ENCODE data around the gene B3GALT6. TPM values are rescaled to one million over a fixed set of nuclear protein-coding genes. Genes with fewer than 3 reads are reported as not detected.

Gene B3GALT6
- total RNA-seq, 1 donor, result 5.9 TPM

DNA sequence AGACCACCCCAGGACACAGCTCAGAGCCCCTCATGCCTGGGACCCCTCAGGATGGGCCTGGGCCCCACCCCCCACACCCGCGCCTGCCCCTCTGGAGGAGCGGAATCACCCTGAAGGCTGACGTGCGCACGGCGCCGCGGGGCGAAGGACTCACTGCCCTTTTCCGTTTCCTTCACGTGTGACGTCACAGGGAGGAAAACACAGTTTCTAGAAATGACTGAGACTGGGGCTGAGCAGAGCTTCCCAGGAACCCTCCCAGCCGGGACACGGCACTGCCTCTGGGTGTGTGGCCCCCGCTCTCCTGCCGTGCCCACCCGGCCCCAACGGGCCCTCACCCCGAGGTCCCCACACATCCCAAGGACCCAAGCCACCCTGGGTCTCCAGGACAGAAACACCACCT lies 12.7 kb upstream of the B3GALT6 start:
- H3K4me3 ChIP-seq (ENCODE audit: low read length), result no peak overlapping the region
- H3K27me3 ChIP-seq (ENCODE audit: insufficient read depth, low read length), result no peaks in the 10 kb centered on the region
- H3K9me3 ChIP-seq (ENCODE audit: low read depth, low read length), result no peaks in the 10 kb centered on the region
- peaks cover 38% of the 10 kb centered on the region for H3K4me1 ChIP-seq (ENCODE audit: insufficient read depth, low read length)

DNA sequence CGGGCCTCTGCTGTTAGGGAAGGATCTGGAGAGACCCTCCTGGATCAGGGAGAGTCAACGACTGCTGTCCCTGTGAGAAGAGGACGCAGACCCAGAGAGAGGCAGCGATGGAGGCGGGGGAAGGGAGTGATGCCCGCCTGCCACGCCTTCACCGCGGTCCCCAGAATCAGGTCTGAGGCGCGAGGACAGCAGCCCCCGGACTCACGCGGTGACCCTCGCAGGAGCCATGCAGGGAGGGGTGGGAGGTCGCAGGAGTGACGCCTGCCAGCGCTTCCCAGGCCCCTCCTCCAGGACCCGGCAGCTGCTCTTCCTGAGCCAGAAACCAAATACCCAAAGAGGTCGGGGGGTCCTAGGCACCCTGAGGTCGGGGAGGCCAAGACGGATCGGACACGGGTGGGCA lies 11.8 kb upstream of the B3GALT6 start:
- Histone ChIP-seq H3K4me1 (ENCODE audit: insufficient read depth, low read length) (peaks cover 31% of the 10 kb centered on the region), H3K4me3 (ENCODE audit: low read length) (no peak overlapping the region), H3K9me3 (ENCODE audit: low read depth, low read length) (no peaks in the 10 kb centered on the region), H3K27me3 (ENCODE audit: insufficient read depth, low read length) (no peaks in the 10 kb centered on the region)

DNA sequence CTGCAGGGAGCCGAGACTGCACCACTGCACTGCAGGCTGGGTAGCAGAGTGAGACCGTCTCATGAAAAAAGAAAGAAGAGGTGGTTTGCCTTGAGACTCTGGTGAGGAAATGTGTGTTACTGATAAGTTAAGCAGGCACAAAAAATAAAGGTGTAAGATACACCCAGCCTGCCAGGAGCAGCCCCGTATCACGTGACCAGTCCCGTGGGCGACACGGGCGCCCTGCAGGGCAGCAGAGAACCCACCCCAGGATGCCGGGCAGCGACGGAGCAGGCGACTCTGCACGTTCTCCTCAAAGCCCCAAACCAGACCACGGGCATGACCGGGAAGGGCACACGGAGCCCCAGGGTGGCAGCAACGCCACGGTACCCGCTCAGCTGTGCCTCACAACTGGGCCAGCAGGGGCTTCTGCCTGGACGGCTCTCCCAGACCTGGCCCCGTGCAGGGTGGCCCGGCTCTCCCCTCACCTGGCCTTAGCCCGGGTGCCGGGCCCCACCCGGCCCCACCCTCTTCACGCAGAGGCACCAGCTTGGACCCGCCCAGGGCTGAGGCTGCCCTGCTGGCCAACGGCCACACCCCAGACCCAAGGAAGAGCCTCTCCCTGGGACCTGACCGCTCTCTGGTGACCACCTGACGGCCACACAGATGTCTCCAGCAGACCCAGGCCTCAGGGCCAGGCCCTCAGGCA lies 10.0 kb upstream of the B3GALT6 start:
- Histone ChIP-seq H3K4me3 (ENCODE audit: low read length) (no peak overlapping the region), H3K4me1 (ENCODE audit: insufficient read depth, low read length) (peaks cover 17% of the 10 kb centered on the region), H3K9me3 (ENCODE audit: low read depth, low read length) (no peaks in the 10 kb centered on the region), H3K27me3 (ENCODE audit: insufficient read depth, low read length) (no peaks in the 10 kb centered on the region)

DNA sequence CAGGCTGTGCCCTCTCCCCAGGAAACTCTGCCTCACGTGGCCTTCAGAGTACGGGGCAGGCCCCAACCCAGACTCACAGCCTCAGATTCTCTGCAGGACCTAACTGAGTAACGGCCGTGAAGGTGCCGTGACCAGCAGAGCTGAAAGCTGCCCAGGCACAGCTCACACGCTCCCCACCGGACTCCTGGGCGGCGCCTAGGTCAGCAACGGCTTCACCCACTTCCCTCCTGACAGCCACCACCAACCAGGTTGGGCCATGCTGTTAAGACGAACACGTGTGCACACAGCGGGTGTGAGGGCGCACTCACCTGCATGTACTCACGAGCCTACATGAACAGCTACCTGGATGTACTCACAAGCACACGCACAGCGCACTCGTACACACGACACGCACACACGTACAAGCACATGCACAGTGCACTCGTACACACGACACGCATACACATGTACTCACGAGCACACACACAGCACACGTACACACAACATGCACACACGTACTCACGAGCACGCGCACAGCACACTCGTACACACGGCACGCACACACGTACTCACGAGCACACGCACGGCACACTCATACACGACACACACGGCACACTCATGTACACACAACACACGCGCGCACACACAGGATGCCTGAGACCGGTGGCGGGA lies 9.3 kb upstream of the B3GALT6 start:
- H3K4me3 ChIP-seq (ENCODE audit: low read length), result no peak overlapping the region
- H3K27me3 ChIP-seq (ENCODE audit: insufficient read depth, low read length), result no peaks in the 10 kb centered on the region
- H3K9me3 ChIP-seq (ENCODE audit: low read depth, low read length), result no peaks in the 10 kb centered on the region
- peaks cover 14% of the 10 kb centered on the region for H3K4me1 ChIP-seq (ENCODE audit: insufficient read depth, low read length)

DNA sequence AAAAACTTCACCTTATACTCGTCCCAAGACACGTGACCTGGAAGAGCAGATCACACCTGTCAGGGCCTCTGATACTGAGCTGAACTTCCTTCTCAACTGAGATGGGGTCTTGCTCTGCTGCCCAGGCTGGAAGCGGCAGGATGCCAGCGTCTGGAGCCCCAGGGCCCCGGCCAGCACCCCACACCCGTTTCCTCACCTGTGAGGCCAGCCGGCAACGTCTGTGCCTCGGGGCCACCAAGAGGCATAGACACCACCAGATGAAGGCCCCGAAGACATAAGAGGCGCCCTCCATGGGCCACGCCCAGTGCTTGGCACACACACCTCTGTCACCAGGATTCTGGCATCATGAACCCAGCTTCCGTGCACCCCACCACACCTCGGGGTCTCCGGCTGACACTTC lies 8.7 kb upstream of the B3GALT6 start:
- Histone ChIP-seq H3K4me1 (ENCODE audit: insufficient read depth, low read length) (peaks cover 8% of the 10 kb centered on the region), H3K9me3 (ENCODE audit: low read depth, low read length) (no peaks in the 10 kb centered on the region), H3K4me3 (ENCODE audit: low read length) (no peak overlapping the region), H3K27me3 (ENCODE audit: insufficient read depth, low read length) (no peaks in the 10 kb centered on the region)

DNA sequence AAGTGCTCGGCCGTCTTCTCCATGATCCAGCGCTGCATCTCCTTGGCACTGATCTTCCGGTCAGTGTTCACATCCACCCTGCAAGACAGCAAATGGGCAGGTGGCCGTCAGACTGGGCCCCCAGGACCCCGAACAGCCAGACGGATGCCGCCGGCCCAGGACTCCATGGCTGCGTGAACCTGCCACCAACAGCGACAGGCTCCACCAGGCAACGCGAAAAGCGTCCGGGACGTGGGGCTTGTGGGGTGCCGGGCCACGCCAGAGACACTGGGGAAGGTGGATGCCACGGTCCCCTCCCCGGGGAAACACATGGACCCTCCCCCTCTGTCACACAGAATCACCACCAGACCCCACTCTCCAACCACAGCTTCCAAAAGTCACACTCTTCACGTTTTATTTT lies 8.1 kb upstream of the B3GALT6 start:
- Histone ChIP-seq H3K27me3 (ENCODE audit: insufficient read depth, low read length) (no peaks in the 10 kb centered on the region), H3K9me3 (ENCODE audit: low read depth, low read length) (no peaks in the 10 kb centered on the region), H3K4me3 (ENCODE audit: low read length) (no peak overlapping the region), H3K4me1 (ENCODE audit: insufficient read depth, low read length) (peaks cover 5% of the 10 kb centered on the region)

DNA sequence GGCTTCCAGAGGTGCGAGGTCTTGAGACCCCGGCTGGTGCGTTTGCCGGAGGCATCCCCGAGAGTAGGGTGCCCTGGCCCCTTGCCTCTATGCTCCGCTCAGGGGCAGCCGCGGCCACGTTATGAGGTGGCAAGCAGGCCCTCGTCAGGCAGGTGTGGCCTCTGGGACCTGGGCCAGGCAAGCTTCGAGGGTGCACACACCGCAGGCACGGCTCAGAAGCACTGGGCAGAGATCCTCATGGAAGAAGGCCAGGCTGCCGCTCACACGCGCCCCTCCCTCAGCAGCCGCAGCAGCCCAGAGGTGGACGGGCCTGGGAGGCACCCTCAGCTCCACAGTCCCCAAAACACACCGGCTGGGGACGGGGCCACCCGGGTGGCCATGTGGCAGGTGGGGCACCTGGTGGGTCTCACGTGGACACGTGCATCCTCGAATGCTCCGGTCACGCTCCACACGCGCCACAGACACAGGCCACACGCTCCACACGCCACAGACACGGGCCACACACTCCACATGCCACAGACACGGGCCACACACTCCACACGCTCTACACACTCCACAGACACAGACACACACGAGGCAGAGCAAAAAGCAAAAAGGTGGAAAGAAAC lies 6.7 kb upstream of the B3GALT6 start:
- Histone ChIP-seq H3K27me3 (ENCODE audit: insufficient read depth, low read length) (no peaks in the 10 kb centered on the region), H3K9me3 (ENCODE audit: low read depth, low read length) (no peaks in the 10 kb centered on the region), H3K4me1 (ENCODE audit: insufficient read depth, low read length) (peaks cover 17% of the 10 kb centered on the region), H3K4me3 (ENCODE audit: low read length) (no peak overlapping the region)

DNA sequence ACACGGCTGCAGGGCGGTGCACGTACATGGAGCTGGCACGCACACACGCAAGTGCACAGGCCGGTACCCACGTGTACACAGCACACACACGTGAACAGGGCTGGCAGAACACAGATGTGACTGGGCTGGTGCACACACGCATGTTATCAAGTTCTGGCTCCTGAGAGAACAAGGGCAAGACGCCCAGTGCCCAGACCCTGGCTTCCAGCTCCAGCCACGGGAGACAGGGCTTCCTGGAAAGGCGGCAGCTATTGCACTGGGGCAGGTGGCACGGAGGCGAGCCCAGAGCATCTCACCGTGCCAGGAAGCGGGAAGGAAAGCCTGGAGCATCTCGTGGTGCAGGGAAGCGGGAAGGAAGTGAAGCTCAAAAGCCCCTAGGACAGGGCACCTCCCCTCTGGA lies 6.1 kb upstream of the B3GALT6 start:
- H3K9me3 ChIP-seq (ENCODE audit: low read depth, low read length), result no peaks in the 10 kb centered on the region
- peaks cover 23% of the 10 kb centered on the region for H3K4me1 ChIP-seq (ENCODE audit: insufficient read depth, low read length)
- H3K4me3 ChIP-seq (ENCODE audit: low read length), result no peak overlapping the region
- no peaks in the 10 kb centered on the region for H3K27me3 ChIP-seq (ENCODE audit: insufficient read depth, low read length)

DNA sequence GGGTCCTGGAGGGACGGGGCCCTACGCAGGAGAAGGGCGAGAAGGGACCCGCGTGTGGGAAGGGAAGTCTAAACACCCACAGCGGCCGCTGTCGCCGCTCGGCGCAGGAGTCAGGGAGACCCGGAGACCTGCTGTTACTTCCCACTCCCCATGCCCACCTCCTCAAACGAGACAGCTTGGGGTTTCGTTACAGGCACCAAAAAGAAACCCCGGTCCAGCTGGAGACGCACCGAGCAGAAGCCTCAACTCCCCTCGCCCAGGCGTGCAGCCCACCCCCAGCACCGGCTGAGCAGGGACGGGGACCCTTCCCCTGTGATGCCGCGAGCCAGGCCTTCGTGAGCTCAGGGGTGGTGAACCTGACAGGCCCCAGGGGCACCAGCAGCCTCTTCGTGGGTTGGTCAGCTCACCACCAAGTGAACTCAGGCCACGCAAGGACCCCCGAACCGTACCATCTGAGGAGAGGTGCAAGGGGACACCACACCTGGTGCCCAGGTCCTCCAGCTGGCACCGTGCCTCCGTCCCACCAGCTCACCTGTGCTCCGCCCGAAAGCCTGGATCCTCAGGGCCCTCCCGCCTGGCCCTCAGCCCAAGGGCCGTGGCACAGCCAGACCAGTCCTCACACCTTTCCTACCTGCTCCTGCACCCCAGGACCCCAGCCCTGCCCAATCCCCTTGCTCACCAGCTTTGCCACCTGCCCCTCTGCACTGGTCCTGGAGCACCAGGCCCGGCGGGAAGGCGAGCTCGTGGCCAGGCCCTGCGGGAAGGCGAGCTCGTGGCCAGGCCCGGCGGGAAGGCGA lies 5.3 kb upstream of the B3GALT6 start:
- peaks cover 22% of the 10 kb centered on the region for H3K4me1 ChIP-seq (ENCODE audit: insufficient read depth, low read length)
- no peak overlapping the region for H3K4me3 ChIP-seq (ENCODE audit: low read length)
- no peaks in the 10 kb centered on the region for H3K9me3 ChIP-seq (ENCODE audit: low read depth, low read length)
- no peaks in the 10 kb centered on the region for H3K27me3 ChIP-seq (ENCODE audit: insufficient read depth, low read length)

DNA sequence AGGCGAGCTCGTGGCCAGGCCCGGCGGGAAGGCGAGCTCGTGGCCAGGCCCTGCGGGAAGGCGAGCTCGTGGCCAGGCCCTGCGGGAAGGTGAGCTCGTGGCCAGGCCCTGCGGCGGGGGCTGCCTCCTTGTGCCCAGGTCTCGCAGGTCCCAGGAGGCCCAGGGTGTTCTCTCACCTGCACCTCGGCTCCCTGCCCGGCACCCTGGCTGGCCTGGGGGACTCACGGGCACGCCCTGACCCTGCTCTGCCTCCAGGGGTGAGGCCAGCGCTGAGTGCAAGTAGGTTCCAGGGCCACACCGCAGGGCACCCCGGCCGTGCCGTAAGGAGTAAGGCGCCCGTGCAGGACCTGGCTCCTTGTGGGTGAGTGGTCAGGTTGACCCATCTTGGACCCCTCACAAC lies 4.7 kb upstream of the B3GALT6 start:
- no peak overlapping the region for H3K4me3 ChIP-seq (ENCODE audit: low read length)
- H3K4me1 ChIP-seq (ENCODE audit: insufficient read depth, low read length), result peaks cover 22% of the 10 kb centered on the region
- no peaks in the 10 kb centered on the region for H3K27me3 ChIP-seq (ENCODE audit: insufficient read depth, low read length)
- H3K9me3 ChIP-seq (ENCODE audit: low read depth, low read length), result no peaks in the 10 kb centered on the region

DNA sequence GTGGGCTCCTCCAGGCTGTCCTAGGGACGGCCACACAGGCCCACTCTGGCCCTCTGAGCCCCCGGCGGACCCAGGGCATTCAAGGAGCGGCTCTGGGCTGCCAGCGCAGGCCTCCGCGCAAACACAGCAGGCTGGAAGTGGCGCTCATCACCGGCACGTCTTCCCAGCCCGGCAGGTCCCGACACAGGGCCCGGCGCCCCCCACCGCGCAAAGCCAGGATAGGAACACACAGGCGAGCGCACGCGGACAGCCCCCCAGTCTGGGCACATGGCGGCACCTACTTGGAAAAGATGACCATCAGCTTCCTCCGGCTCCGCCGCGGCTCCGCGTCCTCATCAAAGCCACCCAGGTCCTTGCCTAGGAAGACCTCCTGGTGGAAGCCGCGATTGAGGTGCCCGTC lies 3.9 kb upstream of the B3GALT6 start:
- no peak overlapping the region for H3K4me3 ChIP-seq (ENCODE audit: low read length)
- H3K27me3 ChIP-seq (ENCODE audit: insufficient read depth, low read length), result no peaks in the 10 kb centered on the region
- peaks cover 29% of the 10 kb centered on the region for H3K4me1 ChIP-seq (ENCODE audit: insufficient read depth, low read length)
- no peaks in the 10 kb centered on the region for H3K9me3 ChIP-seq (ENCODE audit: low read depth, low read length)

DNA sequence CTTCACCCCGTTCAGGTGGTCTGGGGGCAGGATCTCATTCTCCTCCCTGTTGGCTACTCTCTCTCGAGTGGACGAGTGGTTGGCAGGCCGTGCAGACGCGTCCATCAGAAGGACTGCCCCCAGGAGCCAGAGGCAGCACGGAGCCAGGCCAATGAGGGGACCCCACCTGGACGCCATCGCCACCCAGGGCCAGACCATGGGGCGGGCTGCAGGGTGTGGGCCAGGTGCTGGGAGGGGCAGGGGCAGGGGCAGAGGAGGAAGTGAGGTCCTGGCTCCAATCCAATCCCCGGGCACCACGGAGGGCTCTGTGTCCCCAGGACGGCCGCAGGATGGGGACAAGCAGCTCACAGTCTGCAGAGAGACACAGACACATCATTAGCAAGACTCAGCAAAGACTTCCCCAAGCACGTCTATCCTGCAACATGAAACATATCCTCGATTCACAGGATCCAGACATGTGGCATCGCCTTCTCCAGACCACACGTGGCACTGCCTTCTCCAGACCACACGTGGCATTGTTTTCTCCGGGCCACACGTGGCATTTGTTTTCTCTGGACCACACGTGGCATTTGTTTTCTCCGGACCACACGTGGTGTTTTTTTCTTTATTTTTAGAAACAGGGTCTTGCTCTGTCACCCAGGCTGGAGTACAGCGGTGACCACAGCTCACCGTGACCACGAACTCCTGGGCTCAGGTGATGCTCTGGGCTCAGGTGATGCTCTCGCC lies 3.3 kb upstream of the B3GALT6 start:
- H3K27me3 ChIP-seq (ENCODE audit: insufficient read depth, low read length), result no peaks in the 10 kb centered on the region
- no peaks in the 10 kb centered on the region for H3K9me3 ChIP-seq (ENCODE audit: low read depth, low read length)
- H3K4me1 ChIP-seq (ENCODE audit: insufficient read depth, low read length), result peaks cover 32% of the 10 kb centered on the region
- H3K4me3 ChIP-seq (ENCODE audit: low read length), result no peak overlapping the region

DNA sequence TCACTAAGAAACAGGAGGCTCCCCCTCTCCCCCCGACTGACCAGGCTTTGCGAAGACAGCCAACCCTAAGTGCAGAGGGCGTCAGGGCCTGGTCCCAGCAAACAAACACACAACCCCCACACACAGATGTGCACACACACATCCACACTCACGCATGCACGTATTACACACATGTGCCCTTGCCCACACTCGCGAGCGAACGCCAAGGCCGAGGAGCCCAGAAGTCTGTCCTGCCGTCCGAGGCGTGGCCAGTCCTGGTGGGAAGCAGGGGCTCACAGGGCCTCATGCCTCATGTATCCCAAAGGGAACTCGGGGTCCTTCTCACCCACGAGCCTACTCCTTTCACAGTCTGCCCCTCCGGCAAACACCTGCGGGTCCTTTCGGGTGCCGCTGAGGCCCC lies 2.3 kb upstream of the B3GALT6 start:
- H3K4me1 ChIP-seq (ENCODE audit: insufficient read depth, low read length), result peaks cover 32% of the 10 kb centered on the region

DNA sequence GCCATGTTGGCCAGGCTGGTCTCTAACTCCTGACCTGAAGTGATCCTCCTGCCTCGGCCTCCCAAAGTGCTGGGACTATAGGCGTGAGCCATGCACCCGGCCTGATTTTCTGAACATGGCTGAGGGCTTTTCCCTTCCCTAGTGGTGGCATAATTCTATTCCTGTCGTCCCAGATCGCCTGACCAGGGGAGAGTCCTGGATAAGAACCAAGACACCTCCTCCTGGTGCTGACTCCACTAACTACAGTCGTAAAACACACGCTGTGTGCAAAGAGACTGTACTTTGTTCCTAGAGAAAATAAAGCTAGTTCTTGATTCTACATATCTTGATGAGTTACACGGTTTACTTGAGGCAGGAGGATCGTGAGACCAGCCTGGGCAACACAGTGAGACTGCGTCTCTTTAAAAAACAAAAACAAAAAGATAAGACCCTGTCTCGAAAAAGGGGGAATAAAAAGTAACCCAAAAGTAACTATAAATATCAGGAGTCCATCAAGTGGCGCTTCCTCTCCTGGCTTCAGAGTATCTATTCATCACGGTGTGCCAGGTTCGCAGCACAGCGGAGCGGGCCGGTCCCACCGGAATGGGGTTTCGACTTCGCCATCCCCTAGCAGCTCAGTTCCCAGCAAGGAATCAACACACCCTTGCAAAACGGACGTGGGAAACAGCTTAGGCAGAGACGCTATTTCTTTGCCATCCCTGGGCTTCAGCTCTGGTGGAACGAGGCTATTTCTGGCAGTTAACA lies 1.2 kb upstream of the B3GALT6 start:
- H3K27me3 ChIP-seq (ENCODE audit: insufficient read depth, low read length), result no peaks in the 10 kb centered on the region
- peaks cover 32% of the 10 kb centered on the region for H3K4me1 ChIP-seq (ENCODE audit: insufficient read depth, low read length)
- peak overlapping the region; percentile 96 for H3K4me3 ChIP-seq (ENCODE audit: low read length)
- H3K9me3 ChIP-seq (ENCODE audit: low read depth, low read length), result no peaks in the 10 kb centered on the region

More for the DNA sequence above, 2.3 kb upstream of the B3GALT6 start:
- Histone ChIP-seq H3K9me3 (ENCODE audit: low read depth, low read length) (no peaks in the 10 kb centered on the region), H3K27me3 (ENCODE audit: insufficient read depth, low read length) (no peaks in the 10 kb centered on the region), H3K4me3 (ENCODE audit: low read length) (no peak overlapping the region)
